OCI-LY7 (cell line): ENCODE results near the gene C2orf81. TPM values are rescaled to one million over a fixed set of nuclear protein-coding genes. Genes with fewer than 3 reads are reported as not detected.

Experiments used
- BruUV-seq: library from RNA; stranded (reverse); fragments of 400-500 nt; replicated peaks from 2 replicates; lab custom pipeline; 2021; lab: Mats Ljungman, UMichigan
- CTCF ChIA-PET: fragments of 300-600 bp; sonication (Branson Sonifier 250); formaldehyde crosslinking; loops from one replicate; lab custom pipeline; 2022; ENCODE audit warnings: antibody characterized with exemption; ENCODE audit not compliant: unreplicated experiment; lab: Charles Lee
- POLR2A ChIA-PET: fragments of 300-600 bp; sonication (Branson Sonifier 250); formaldehyde crosslinking; loops from one replicate; lab custom pipeline; 2022; ENCODE audit warnings: antibody characterized with exemption; lab: Charles Lee
- DNase-seq: peaks from one replicate; pipeline ENCODE4 v3.0.0-alpha.2; 2015; ENCODE audit warnings: low spot score
- H2AFZ ChIP-seq: fragments of 200-600 bp; sonication (generic), shearing (Covaris generic); 2 replicates; pipeline ENCODE4 v1.6.1; 2014; ENCODE audit warnings: mild to moderate bottlenecking, antibody characterized with exemption, low read length, moderate library complexity
- H3K27ac ChIP-seq: fragments of 200-600 bp; sonication (generic); 2 replicates; pipeline ENCODE4 v1.5.1; 2014; ENCODE audit warnings: mixed run types, low read depth, mild to moderate bottlenecking, moderate library complexity, low read length, inconsistent platforms; ENCODE audit not compliant: poor library complexity, severe bottlenecking
- H3K36me3 ChIP-seq: fragments of 200-600 bp; sonication (generic); 2 replicates; pipeline ENCODE4 v1.6.1; 2014; ENCODE audit warnings: mild to moderate bottlenecking, antibody characterized with exemption, low read length, moderate library complexity, mixed read lengths; ENCODE audit not compliant: insufficient read depth
- H3K4me1 ChIP-seq: fragments of 200-600 bp; sonication (generic); 2 replicates; pipeline ENCODE4 v1.5.1; 2014; ENCODE audit warnings: mild to moderate bottlenecking, low read length; ENCODE audit not compliant: insufficient read depth, poor library complexity, severe bottlenecking
- H3K4me2 ChIP-seq: fragments of 200-600 bp; sonication (generic); 2 replicates; pipeline ENCODE4 v1.6.1; 2014; ENCODE audit warnings: mild to moderate bottlenecking, low read length
- H3K4me3 ChIP-seq: fragments of 200-600 bp; sonication (generic); 2 replicates; pipeline ENCODE4 v1.5.1; 2014; ENCODE audit warnings: mild to moderate bottlenecking, low read depth, low read length; ENCODE audit not compliant: poor library complexity, severe bottlenecking
- H3K79me2 ChIP-seq: fragments of 200-600 bp; sonication (generic); 2 replicates; pipeline ENCODE4 v1.6.1; 2016; ENCODE audit warnings: low read depth, mild to moderate bottlenecking, low read length, moderate library complexity, mixed read lengths; ENCODE audit not compliant: insufficient read depth
- H3K9me2 ChIP-seq: fragments of 200-600 bp; sonication (generic); 2 replicates; pipeline ENCODE4 v1.6.1; 2016; ENCODE audit warnings: mild to moderate bottlenecking, low read length, mixed read lengths; ENCODE audit not compliant: insufficient read depth
- H3K9me3 ChIP-seq: fragments of 200-600 bp; sonication (generic); 2 replicates; pipeline ENCODE4 v1.6.1; 2014; ENCODE audit warnings: mild to moderate bottlenecking, mixed run types, low read length, mixed read lengths
- H4K20me1 ChIP-seq: fragments of 200-600 bp; sonication (generic); 2 replicates; pipeline ENCODE4 v1.6.1; 2014; ENCODE audit warnings: mild to moderate bottlenecking, antibody characterized with exemption, low read length, moderate library complexity, mixed read lengths; ENCODE audit not compliant: insufficient read depth
- CTCF ChIP-seq: fragments of 200-600 bp; sonication (generic); conservative IDR thresholded peaks from 2 replicates; pipeline ENCODE4 v1.5.1; 2014; ENCODE audit warnings: mild to moderate bottlenecking, antibody characterized with exemption, low read length, moderate library complexity, mixed read lengths
- EZH2phosphoT487 ChIP-seq: fragments of 200-600 bp; sonication (generic); IDR thresholded peaks from 2 replicates; pipeline ENCODE4 v1.6.1; 2018; ENCODE audit warnings: low read depth, borderline replicate concordance, mild to moderate bottlenecking, mixed run types, antibody characterized with exemption, low read length, moderate library complexity, mixed read lengths
- intact Hi-C: fragments of 100-400 bp; cut with micrococcal nuclease; formaldehyde crosslinking; loops from one replicate; pipeline ENCODE4 v1.10.0; 2022; ENCODE audit not compliant: unreplicated experiment
- total RNA-seq, 2 experiments: library from RNA; depleted of rRNA in 1 of 2; stranded (reverse); fragments of >200 nt in 1 of 2; shearing (Covaris generic) in 1 of 2; gene quantifications; 2 replicates each; pipeline ENCODE4 v1.2.3, GENCODE V29; 2014 to 2022

The C2orf81 gene
- total RNA-seq, 2 experiments from 2014 or later, result 3.2 to 22.5 TPM

DNA sequence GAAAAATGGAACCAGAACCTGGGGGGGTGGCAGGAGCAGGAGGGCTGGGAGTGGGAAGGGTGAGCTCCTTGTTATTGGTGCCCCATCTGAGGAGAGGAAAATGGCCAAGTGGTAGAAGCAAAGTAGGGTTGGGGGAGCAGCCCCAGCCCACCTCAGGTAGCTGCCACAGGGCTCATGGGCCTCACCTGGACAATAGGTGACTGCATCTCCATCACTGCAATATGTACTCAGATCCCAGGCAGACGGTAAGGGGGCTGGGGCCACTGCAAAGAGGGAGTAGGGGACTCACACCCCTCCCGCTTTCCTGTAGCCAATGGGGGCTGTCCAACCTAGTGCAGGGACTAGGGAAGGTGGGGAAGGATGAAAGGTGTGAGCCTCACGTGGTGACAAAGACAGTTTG is 4.2 kb downstream of the C2orf81 start:
- BruUV-seq, result no TSS peak
- no peaks in the 10 kb centered on the region for H3K9me2 ChIP-seq
- POLR2A ChIA-PET, result interaction anchor here (1.2 kb wide), 1 partner anchor 40 kb away, joined by 3 read pairs; no protein-coding TSS in a partner anchor
- no peak overlapping the region for H3K4me3 ChIP-seq
- CTCF ChIA-PET, result no interaction called here
- peaks cover 4% of the 10 kb centered on the region; the same call in 1 of the 2 replicates for H3K79me2 ChIP-seq
- H3K4me1 ChIP-seq, result peaks cover 50% of the 10 kb centered on the region
- H3K9me3 ChIP-seq, result no peaks in the 10 kb centered on the region
- DNase-seq, result no peak
- H3K27ac ChIP-seq, result no peak overlapping the region
- no peak overlapping the region for H3K4me2 ChIP-seq
- no peaks in the 10 kb centered on the region for H3K36me3 ChIP-seq
- H2AFZ ChIP-seq, result no peak overlapping the region
- TF ChIP-seq CTCF (no peak), EZH2phosphoT487 (no peak)
- intact Hi-C loops, result no loop called here
- no peaks in the 10 kb centered on the region for H4K20me1 ChIP-seq

GRCh38 chr2:74416778-74417177 is 4.6 kb downstream of the C2orf81 start:
- Histone ChIP-seq H3K9me2 (no peaks in the 10 kb centered on the region), H3K4me1 (peaks cover 50% of the 10 kb centered on the region), H3K4me3 (no peak overlapping the region), H3K36me3 (no peaks in the 10 kb centered on the region), H3K79me2 (peaks cover 4% of the 10 kb centered on the region; the same call in 1 of the 2 replicates), H3K9me3 (no peaks in the 10 kb centered on the region), H4K20me1 (no peaks in the 10 kb centered on the region), H3K27ac (no peak overlapping the region), H3K4me2 (peak overlapping the region; percentile 20; the same call in 1 of the 2 replicates), H2AFZ (no peak overlapping the region)
- no TSS peak for BruUV-seq
- no peak for DNase-seq
- peak; percentile 64 for TF ChIP-seq CTCF
- no peak for TF ChIP-seq EZH2phosphoT487
- CTCF ChIA-PET, result no interaction called here
- intact Hi-C loops, result no loop called here
- POLR2A ChIA-PET, result interaction anchor here (1.2 kb wide), 1 partner anchor 40 kb away, joined by 3 read pairs; no protein-coding TSS in a partner anchor

DNA sequence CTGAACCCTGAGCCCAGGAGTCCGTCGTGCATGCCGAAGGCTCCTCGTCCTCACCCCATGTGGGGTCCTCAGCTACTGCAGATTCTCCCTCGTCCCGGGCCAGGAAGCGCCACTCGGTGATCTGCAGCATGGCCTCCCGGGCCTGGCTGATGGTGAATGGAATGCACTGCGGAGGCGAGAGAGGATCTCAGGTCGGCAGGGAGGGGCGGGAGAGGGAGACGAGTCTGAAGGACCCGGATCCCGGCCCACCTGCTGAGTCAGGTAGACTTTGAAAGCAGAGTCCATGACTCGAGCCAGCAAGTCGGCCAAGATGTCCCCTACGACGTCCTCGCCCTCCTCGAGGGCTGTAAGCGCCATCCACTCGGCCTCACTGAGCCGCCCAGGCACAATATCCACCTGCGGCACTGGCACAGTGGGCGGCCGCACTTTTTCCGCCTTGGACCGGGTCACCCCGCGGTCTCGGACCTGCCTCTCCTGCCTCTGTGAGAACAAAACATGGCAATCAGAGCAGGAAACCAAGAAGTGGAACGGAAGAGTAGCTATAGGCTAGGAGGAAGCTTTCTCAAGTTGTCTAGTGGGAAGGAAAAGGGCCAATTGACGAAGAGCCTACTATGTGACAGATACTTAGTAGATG is 5.5 kb downstream of the C2orf81 start:
- DNase-seq, result no peak
- no peaks in the 10 kb centered on the region for H3K9me2 ChIP-seq
- no peaks in the 10 kb centered on the region for H3K9me3 ChIP-seq
- no peak overlapping the region for H3K27ac ChIP-seq
- BruUV-seq, result no TSS peak
- H4K20me1 ChIP-seq, result no peaks in the 10 kb centered on the region
- H3K4me1 ChIP-seq, result peaks cover 48% of the 10 kb centered on the region
- no peak overlapping the region for H3K4me2 ChIP-seq
- H3K4me3 ChIP-seq, result no peak overlapping the region
- ChIA-PET CTCF (no interaction called here), POLR2A (interaction anchor here (0.7 to 1.2 kb wide), 3 partner anchors 41 to 60 kb away, joined by 3 read pairs; partner anchors contain the start of gene WBP1)
- intact Hi-C loops, result no loop called here
- peaks cover 4% of the 10 kb centered on the region; the same call in 1 of the 2 replicates for H3K79me2 ChIP-seq
- no peak for TF ChIP-seq CTCF
- no peak for TF ChIP-seq EZH2phosphoT487
- H2AFZ ChIP-seq, result no peak overlapping the region
- H3K36me3 ChIP-seq, result no peaks in the 10 kb centered on the region
